OCI-LY7 (cell line): ENCODE results near the gene ADORA2A.

ENCODE experiments used
- CTCF ChIP-seq: fragments of 200-600 bp; sonication (generic); conservative IDR thresholded peaks from 2 replicates; pipeline ENCODE4 v1.5.1; 2014; ENCODE audit warnings: mild to moderate bottlenecking, antibody characterized with exemption, low read length, moderate library complexity, mixed read lengths
- EZH2phosphoT487 ChIP-seq: fragments of 200-600 bp; sonication (generic); IDR thresholded peaks from 2 replicates; pipeline ENCODE4 v1.6.1; 2018; ENCODE audit warnings: low read depth, borderline replicate concordance, mild to moderate bottlenecking, mixed run types, antibody characterized with exemption, low read length, moderate library complexity, mixed read lengths

- TF ChIP-seq CTCF: no peak
- TF ChIP-seq EZH2phosphoT487: no peak
Observed at GRCh38 chr22:24401931-24402367, 25.4 kb upstream of the ADORA2A start.
